Measurements from ENCODE around the gene CANX. TPM values are rescaled to one million over a fixed set of nuclear protein-coding genes. Genes with fewer than 3 reads are reported as not detected.

The CANX gene
- total and polyA plus RNA-seq, 4 donors = 143 to 514 (median 347) TPM

DNA sequence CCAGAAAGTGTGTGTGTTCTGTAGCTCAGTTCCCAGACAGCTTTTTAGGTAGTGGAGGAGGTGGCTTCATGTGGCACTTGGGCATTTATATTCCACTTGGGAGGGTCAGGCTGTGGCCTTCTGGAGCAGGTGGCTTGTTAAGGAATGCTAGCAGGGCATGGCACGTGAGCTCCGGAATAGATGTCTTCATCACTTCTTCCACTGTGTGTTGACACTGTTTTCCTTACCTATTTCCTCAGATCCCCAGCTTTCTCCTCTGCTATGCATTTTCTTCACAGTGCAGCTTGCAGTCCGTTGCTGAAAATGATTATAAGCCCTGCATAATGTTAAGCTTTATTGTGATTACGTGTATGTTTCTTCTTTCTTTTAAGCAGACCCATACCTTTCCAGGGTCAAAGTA, 30.5 kb downstream of the CANX start:
- WGBS, 2 donors = 80 to 82% methylated on average over 4 of the region's 4 CpGs
- intact Hi-C loops (cut with DNase I) = loop anchor here in 1 of 2 donors (10.0 kb wide), 1 partner anchor 65 kb away; the partner anchor contains the start of gene LTC4S
- ATAC-seq (ENCODE audit: low FRiP score) (no peak), DNase-seq (no peak)
- peaks cover 3 to 10% of the 10 kb centered on the region in 2 donors for H3K36me3 ChIP-seq (ENCODE audit: control insufficient read depth in 1 of 2, insufficient read depth in 2 of 2, low read length in 1 of 2)
- H3K27ac ChIP-seq (ENCODE audit: low read depth in 1 of 2, low read length in 2 of 2) = no peak overlapping the region
- no peaks in the 10 kb centered on the region for H3K9me3 ChIP-seq (ENCODE audit: control insufficient read depth, low read length)
- no peaks in the 10 kb centered on the region for H3K27me3 ChIP-seq (ENCODE audit: control insufficient read depth in 1 of 2, insufficient read depth in 2 of 2, low read length in 1 of 2)
- no peak overlapping the region for H3K4me3 ChIP-seq (ENCODE audit: low read length in 2 of 2)
- no peaks in the 10 kb centered on the region for H3K4me1 ChIP-seq (ENCODE audit: control insufficient read depth in 1 of 2, insufficient read depth in 2 of 2, low read length in 2 of 2)

DNA sequence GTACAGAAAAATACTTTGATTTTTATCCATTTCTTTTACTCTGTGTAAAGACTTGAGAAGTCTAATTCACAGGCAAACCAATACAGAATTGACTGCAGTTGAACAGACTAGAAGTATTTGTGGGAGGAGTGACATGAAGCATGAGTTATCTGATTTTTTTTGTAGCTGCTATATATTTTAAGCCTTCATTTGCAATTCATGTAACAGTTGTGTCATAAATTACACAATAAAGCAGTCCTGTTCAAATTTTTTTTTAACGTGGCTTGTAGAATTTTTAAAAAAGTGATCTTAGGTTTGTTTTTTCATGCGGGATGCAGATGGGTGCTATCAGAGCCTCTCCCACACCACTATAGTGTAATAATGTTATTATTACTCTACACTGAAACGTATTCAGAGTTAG, 31.0 kb downstream of the CANX start:
- WGBS, 2 donors = 68 to 70% methylated on average over 3 of the region's 3 CpGs
- no peak for ATAC-seq (ENCODE audit: low FRiP score)

DNA sequence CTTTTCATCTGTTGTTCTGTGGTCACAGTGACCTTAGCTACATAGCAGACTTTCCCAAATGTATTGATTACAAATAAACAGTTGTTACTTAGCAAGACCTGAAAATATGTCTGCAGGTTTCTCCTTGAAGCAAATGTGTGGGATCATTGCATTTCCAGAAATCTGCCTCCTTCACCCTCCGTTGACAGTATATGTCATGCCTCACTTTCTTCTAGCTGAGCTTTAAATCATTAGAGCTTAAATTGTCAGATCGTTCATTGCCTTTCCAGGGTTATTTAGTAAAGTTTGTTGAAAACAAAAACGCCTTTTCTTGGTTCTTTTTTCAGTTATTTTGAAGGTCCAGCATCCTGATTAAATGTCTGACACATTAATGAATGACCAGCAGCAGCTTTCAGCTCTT, 31.6 kb downstream of the CANX start:
- H3K27ac ChIP-seq (ENCODE audit: low read depth in 1 of 2, low read length in 2 of 2) = no peak overlapping the region
- peaks cover 0 to 6% of the 10 kb centered on the region in 2 donors for H3K36me3 ChIP-seq (ENCODE audit: control insufficient read depth in 1 of 2, insufficient read depth in 2 of 2, low read length in 1 of 2)
- no peaks in the 10 kb centered on the region for H3K9me3 ChIP-seq (ENCODE audit: control insufficient read depth, low read length)
- WGBS, 2 donors = 68 to 73% methylated on average over 3 of the region's 3 CpGs
- no peak overlapping the region for H3K4me3 ChIP-seq (ENCODE audit: low read length in 2 of 2)
- no peaks in the 10 kb centered on the region for H3K4me1 ChIP-seq (ENCODE audit: control insufficient read depth in 1 of 2, insufficient read depth in 2 of 2, low read length in 2 of 2)
- no peak for ATAC-seq (ENCODE audit: low FRiP score)
- DNase-seq = no peak
- no peaks in the 10 kb centered on the region for H3K27me3 ChIP-seq (ENCODE audit: control insufficient read depth in 1 of 2, insufficient read depth in 2 of 2, low read length in 1 of 2)
- intact Hi-C loops (cut with DNase I) = no loop called here

More for the DNA sequence above, 31.0 kb downstream of the CANX start:
- no peaks in the 10 kb centered on the region for H3K27me3 ChIP-seq (ENCODE audit: control insufficient read depth in 1 of 2, insufficient read depth in 2 of 2, low read length in 1 of 2)
- no peak for DNase-seq
- H3K36me3 ChIP-seq (ENCODE audit: control insufficient read depth in 1 of 2, insufficient read depth in 2 of 2, low read length in 1 of 2) = peaks cover 0 to 8% of the 10 kb centered on the region in 2 donors
- intact Hi-C loops (cut with DNase I) = loop anchor here in 1 of 2 donors (10.0 kb wide), 1 partner anchor 65 kb away; the partner anchor contains the start of gene LTC4S
- H3K27ac ChIP-seq (ENCODE audit: low read depth in 1 of 2, low read length in 2 of 2) = no peak overlapping the region
- no peaks in the 10 kb centered on the region for H3K9me3 ChIP-seq (ENCODE audit: control insufficient read depth, low read length)
- no peaks in the 10 kb centered on the region for H3K4me1 ChIP-seq (ENCODE audit: control insufficient read depth in 1 of 2, insufficient read depth in 2 of 2, low read length in 2 of 2)
- H3K4me3 ChIP-seq (ENCODE audit: low read length in 2 of 2) = no peak overlapping the region

DNA sequence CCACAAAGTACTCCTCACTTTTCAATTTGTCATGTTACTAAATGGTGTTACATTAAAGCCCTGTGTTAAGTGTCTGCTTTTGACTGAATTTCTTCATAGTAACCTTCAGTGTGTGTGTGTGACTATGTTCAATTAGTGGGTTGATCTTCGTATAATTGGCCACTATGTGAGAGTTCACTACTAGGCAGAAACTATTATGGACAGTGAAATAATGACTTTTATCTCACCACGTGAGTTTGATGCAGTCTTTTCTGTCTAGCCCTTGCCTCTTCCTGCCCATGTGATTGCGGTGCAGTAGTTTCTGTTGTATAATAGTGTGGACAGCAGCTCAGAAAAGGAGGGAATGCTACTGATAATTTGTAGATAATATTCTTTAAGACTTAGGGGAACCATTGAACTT, 32.1 kb downstream of the CANX start:
- no peaks in the 10 kb centered on the region for H3K9me3 ChIP-seq (ENCODE audit: control insufficient read depth, low read length)
- H3K4me1 ChIP-seq (ENCODE audit: control insufficient read depth in 1 of 2, insufficient read depth in 2 of 2, low read length in 2 of 2) = no peaks in the 10 kb centered on the region
- no peak for DNase-seq
- no peak overlapping the region for H3K4me3 ChIP-seq (ENCODE audit: low read length in 2 of 2)
- intact Hi-C loops (cut with DNase I) = no loop called here
- WGBS, 2 donors = 71 to 77% methylated on average over 3 of the region's 3 CpGs
- no peak overlapping the region for H3K27ac ChIP-seq (ENCODE audit: low read depth in 1 of 2, low read length in 2 of 2)
- H3K36me3 ChIP-seq (ENCODE audit: control insufficient read depth in 1 of 2, insufficient read depth in 2 of 2, low read length in 1 of 2) = peaks cover 0 to 6% of the 10 kb centered on the region in 2 donors
- no peak for ATAC-seq (ENCODE audit: low FRiP score)
- H3K27me3 ChIP-seq (ENCODE audit: control insufficient read depth in 1 of 2, insufficient read depth in 2 of 2, low read length in 1 of 2) = no peaks in the 10 kb centered on the region

DNA sequence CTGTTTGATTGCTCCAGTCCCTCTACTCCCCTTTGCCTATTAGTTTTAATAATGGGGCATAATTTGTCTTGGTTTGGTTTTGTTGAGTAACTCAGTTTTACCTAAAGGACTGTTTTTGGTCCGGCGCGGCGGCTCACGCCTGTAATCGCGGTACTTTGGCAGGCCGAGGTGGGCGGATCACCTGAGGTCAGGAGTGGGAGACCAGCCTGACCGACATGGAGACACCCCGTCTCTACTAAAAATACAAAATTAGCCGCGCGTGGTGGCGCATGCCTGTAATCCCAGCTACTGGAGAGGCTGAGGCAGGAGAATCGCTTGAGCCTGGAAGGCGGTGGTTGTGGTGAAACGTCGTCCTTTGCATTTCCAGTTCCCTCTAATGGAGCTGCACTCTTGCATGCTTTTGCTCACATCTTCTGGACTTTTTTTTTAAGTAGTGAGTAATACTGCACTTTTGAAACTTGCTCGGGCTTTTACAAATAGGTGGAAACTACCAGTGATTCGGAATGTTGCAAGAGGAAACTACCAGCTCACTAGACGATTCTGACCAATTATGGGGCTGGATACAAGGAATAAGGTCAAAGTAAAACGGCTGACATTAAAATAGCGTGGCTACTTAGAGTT, 33.1 kb downstream of the CANX start:
- H3K27me3 ChIP-seq (ENCODE audit: control insufficient read depth in 1 of 2, insufficient read depth in 2 of 2, low read length in 1 of 2) = no peaks in the 10 kb centered on the region
- H3K4me3 ChIP-seq (ENCODE audit: low read length in 2 of 2) = peak overlapping the region in 1 of 2 donors; percentile 16
- ATAC-seq (ENCODE audit: low FRiP score) (peak; percentile 50), DNase-seq (peak in 1 of 2 donors; percentile 52)
- H3K36me3 ChIP-seq (ENCODE audit: control insufficient read depth in 1 of 2, insufficient read depth in 2 of 2, low read length in 1 of 2) = peaks cover 0 to 6% of the 10 kb centered on the region in 2 donors
- H3K9me3 ChIP-seq (ENCODE audit: control insufficient read depth, low read length) = no peaks in the 10 kb centered on the region
- peak overlapping the region in 1 of 2 donors; percentile 2 for H3K27ac ChIP-seq (ENCODE audit: low read depth in 1 of 2, low read length in 2 of 2)
- intact Hi-C loops (cut with DNase I) = loop anchor here (2.0 kb wide), 2 partner anchors 31 to 33 kb away; partner anchors contain the start of gene CANX (in 2 of the 2)
- H3K4me1 ChIP-seq (ENCODE audit: control insufficient read depth in 1 of 2, insufficient read depth in 2 of 2, low read length in 2 of 2) = no peaks in the 10 kb centered on the region
- 62 to 63% methylated on average over 24 of the region's 24 CpGs for WGBS, 2 donors

DNA sequence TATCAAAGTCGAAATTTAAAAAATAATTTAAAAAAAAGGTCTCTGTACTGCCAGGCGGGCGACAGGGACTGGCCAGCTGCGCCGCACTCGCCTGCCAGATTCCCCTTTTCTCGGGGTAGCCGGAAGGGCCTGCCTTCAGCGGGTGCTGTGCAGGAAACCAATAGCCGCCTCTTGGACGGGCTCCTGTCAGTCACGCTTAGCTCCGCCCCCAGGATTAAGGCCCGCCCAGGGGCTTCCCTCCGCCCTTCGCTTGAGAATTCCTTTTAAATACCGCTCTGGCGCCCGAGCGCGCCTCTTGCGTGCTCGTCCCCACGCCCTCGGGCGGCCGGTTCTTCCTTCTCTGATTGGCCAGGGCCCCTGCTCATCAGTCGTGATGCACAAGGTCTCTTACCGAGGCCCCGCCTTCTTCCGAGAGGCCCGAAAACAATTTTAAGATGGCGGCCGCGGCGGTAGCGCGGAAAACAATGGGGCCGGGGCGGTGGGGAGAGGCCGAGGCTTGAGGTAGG, 33.7 kb downstream of the CANX start, which contains the start of gene MAML1:
TSS of gene MAML1 (plus strand) at position 411 of the 506 bp plus-strand sequence. CDS start 291 bp downstream, outside the sequence.
- ATAC-seq (ENCODE audit: low FRiP score) (peak; percentile 100), DNase-seq (peak; percentile 100)
- Histone ChIP-seq H3K27ac (ENCODE audit: low read depth in 1 of 2, low read length in 2 of 2) (peak within 1 kb of the TSS; percentile 83 to 90), H3K27me3 (ENCODE audit: control insufficient read depth in 1 of 2, insufficient read depth in 2 of 2, low read length in 1 of 2) (no peaks in the 10 kb centered on the region), H3K4me1 (ENCODE audit: control insufficient read depth in 1 of 2, insufficient read depth in 2 of 2, low read length in 2 of 2) (no peaks in the 10 kb centered on the region), H3K36me3 (ENCODE audit: control insufficient read depth in 1 of 2, insufficient read depth in 2 of 2, low read length in 1 of 2) (peaks cover 0 to 4% of the 10 kb centered on the region in 2 donors), H3K9me3 (ENCODE audit: control insufficient read depth, low read length) (no peaks in the 10 kb centered on the region), H3K4me3 (ENCODE audit: low read length in 2 of 2) (peak within 1 kb of the TSS; percentile 81 to 85)
- 0 to 1% methylated on average over 41 of the region's 41 CpGs for WGBS, 2 donors
- intact Hi-C loops (cut with DNase I) = loop anchor here (2.0 kb wide), 2 partner anchors 30 to 34 kb away; partner anchors contain the start of gene CANX (in 2 of the 2)

DNA sequence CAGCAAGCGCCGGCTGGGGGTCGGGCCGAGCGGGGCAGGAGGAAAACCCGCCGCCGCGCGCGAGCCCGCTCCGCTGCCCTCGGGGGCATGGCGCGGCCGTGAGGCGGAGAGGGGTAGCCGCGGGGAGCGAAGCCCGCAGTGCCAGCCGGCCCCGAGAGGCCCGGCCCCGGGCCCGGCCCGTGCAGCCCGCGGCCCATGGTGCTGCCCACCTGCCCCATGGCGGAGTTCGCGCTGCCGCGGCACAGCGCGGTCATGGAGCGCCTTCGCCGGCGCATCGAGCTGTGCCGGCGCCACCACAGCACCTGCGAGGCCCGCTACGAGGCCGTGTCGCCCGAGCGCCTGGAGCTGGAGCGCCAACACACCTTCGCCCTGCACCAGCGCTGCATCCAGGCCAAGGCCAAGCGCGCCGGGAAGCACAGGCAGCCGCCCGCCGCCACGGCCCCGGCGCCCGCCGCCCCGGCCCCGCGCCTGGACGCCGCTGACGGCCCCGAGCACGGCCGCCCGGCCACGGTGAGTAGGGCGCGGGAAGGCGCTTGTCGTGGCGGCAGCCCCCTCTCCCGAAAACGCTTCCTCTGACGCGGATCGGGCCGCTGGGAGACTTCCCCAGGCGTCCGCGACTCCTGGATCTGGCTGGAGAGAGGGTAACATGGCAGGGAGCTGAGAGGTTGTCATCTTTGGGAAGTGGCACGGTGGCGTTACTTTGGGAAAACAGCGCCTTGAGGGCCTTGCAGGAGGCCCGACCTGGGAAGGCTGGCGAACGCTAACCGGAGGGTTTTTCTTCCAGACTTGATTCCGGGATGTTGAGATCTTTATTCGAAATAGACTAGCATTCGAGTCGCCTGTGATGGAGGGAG, 34.4 kb downstream of the CANX start:
- no peaks in the 10 kb centered on the region for H3K9me3 ChIP-seq (ENCODE audit: control insufficient read depth, low read length)
- H3K4me1 ChIP-seq (ENCODE audit: control insufficient read depth in 1 of 2, insufficient read depth in 2 of 2, low read length in 2 of 2) = no peaks in the 10 kb centered on the region
- peak overlapping the region; percentile 83 to 90 for H3K27ac ChIP-seq (ENCODE audit: low read depth in 1 of 2, low read length in 2 of 2)
- H3K27me3 ChIP-seq (ENCODE audit: control insufficient read depth in 1 of 2, insufficient read depth in 2 of 2, low read length in 1 of 2) = no peaks in the 10 kb centered on the region
- ATAC-seq (ENCODE audit: low FRiP score) = peak; percentile 65
- 1% methylated on average over 84 to 101 of the region's 101 CpGs for WGBS, 2 donors
- intact Hi-C loops (cut with DNase I) = loop anchor here (2.0 kb wide), 2 partner anchors 30 to 34 kb away; partner anchors contain the start of gene CANX (in 2 of the 2)
- H3K36me3 ChIP-seq (ENCODE audit: control insufficient read depth in 1 of 2, insufficient read depth in 2 of 2, low read length in 1 of 2) = peaks cover 0 to 2% of the 10 kb centered on the region in 2 donors
- DNase-seq = peak; percentile 63 to 83
- H3K4me3 ChIP-seq (ENCODE audit: low read length in 2 of 2) = peak overlapping the region; percentile 81 to 85

DNA sequence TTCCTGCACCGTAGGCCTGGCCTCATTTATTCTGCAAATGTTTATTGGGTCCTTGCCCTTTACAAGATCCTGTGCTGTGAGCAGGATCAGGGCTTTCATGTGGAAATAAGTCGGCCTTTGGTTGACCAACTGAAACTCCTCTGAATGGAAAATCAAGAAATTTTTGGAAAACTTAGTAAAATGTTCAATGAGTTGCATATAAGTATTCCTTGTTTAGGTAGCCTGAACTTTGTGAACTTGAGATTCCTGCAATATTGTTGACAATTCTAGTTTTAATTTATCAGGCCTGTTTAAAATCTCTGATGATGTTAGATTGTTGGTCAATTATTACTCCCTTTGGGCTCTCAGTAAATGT, 35.0 kb downstream of the CANX start:
- Histone ChIP-seq H3K36me3 (ENCODE audit: control insufficient read depth in 1 of 2, insufficient read depth in 2 of 2, low read length in 1 of 2) (peaks cover 0 to 2% of the 10 kb centered on the region in 2 donors), H3K4me3 (ENCODE audit: low read length in 2 of 2) (peak overlapping the region; percentile 81 to 85), H3K27me3 (ENCODE audit: control insufficient read depth in 1 of 2, insufficient read depth in 2 of 2, low read length in 1 of 2) (no peaks in the 10 kb centered on the region), H3K9me3 (ENCODE audit: control insufficient read depth, low read length) (no peaks in the 10 kb centered on the region), H3K27ac (ENCODE audit: low read depth in 1 of 2, low read length in 2 of 2) (peak overlapping the region; percentile 83 to 90), H3K4me1 (ENCODE audit: control insufficient read depth in 1 of 2, insufficient read depth in 2 of 2, low read length in 2 of 2) (no peaks in the 10 kb centered on the region)
- no peak for DNase-seq
- WGBS, 2 donors = 0 to 2% methylated on average over 2 of the region's 2 CpGs
- ATAC-seq (ENCODE audit: low FRiP score) = no peak
- intact Hi-C loops (cut with DNase I) = loop anchor here (2.0 kb wide), 2 partner anchors 29 to 35 kb away; partner anchors contain the start of gene CANX (in 2 of the 2)
